Sigmoid colon (tissue), 4 donors: ENCODE measurements around the gene PTPRZ1.

Experiments
- EP300 ChIP-seq, 4 donors: sonication (generic); formaldehyde crosslinking; IDR thresholded peaks; one replicate each; pipeline ENCODE4 v1.6.1; 2017; ENCODE audit warnings: antibody characterized with exemption in 4 of 4
- POLR2A ChIP-seq, 2 donors: fragments of 450-650 bp; IDR thresholded peaks; one replicate each; pipeline ENCODE4 v1.6.1; 2016; ENCODE audit warnings: antibody characterized with exemption in 2 of 2, mild to moderate bottlenecking in 2 of 2, moderate library complexity in 2 of 2
- TF ChIP-seq, protein P1 (sequence below), 4 experiments: fragments of 450-650 bp in 3 of 4; fragments of 200-600 bp in 1 of 4; IDR thresholded peaks; one replicate each; pipeline ENCODE4 v1.5.1; 2016 to 2019; ENCODE audit warnings: antibody characterized with exemption in 4 of 4, mild to moderate bottlenecking in 3 of 4, moderate library complexity in 2 of 4

GRCh38 chr7:121953601-121954000 is 80.6 kb downstream of the PTPRZ1 start:
- TF ChIP-seq EP300 (IDR thresholded peaks at IDR 0.05) (no peak), POLR2A (IDR thresholded peaks at IDR 0.05) (no peak)
- TF ChIP-seq, protein P1, sequence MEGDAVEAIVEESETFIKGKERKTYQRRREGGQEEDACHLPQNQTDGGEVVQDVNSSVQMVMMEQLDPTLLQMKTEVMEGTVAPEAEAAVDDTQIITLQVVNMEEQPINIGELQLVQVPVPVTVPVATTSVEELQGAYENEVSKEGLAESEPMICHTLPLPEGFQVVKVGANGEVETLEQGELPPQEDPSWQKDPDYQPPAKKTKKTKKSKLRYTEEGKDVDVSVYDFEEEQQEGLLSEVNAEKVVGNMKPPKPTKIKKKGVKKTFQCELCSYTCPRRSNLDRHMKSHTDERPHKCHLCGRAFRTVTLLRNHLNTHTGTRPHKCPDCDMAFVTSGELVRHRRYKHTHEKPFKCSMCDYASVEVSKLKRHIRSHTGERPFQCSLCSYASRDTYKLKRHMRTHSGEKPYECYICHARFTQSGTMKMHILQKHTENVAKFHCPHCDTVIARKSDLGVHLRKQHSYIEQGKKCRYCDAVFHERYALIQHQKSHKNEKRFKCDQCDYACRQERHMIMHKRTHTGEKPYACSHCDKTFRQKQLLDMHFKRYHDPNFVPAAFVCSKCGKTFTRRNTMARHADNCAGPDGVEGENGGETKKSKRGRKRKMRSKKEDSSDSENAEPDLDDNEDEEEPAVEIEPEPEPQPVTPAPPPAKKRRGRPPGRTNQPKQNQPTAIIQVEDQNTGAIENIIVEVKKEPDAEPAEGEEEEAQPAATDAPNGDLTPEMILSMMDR (IDR thresholded peaks at IDR 0.05), result no peak
